GM18507 (cell line): ENCODE data around the gene BICRA.
"Not testable (repeated sequence)": the region's sequence is repeated elsewhere in the genome, so short reads cannot be mapped to it uniquely, and the experiment has no call there.

ENCODE experiments used
- DNase-seq: peaks from one replicate; pipeline ENCODE4 v3.0.0; 2011; ENCODE audit warnings: low read depth; ENCODE audit not compliant: insufficient read length; ENCODE audit errors: extremely low spot score
- FAIRE-seq: peaks from 2 replicates; lab custom pipeline; 2011; peaks lifted over from hg19 to GRCh38; lab: Jason Lieb, UNC

Gene BICRA

GRCh38 chr19:47729468-47729798, 120.5 kb downstream of the BICRA start:
- DNase-seq: no peak

GRCh38 chr19:47729799-47730520, 121.0 kb downstream of the BICRA start:
- DNase-seq (no peak), FAIRE-seq (no peak)

More at GRCh38 chr19:47729468-47729798, 120.5 kb downstream of the BICRA start:
- FAIRE-seq: no peak

- FAIRE-seq (no peak), DNase-seq (no peak)
These were observed 121.6 kb downstream of the BICRA start for GRCh38 chr19:47730521-47730889.

- DNase-seq: no peak
- FAIRE-seq: no peak
These were observed 122.0 kb downstream of the BICRA start for GRCh38 chr19:47730910-47731309.

- DNase-seq (no peak), FAIRE-seq (no peak)
These were observed 126.2 kb downstream of the BICRA start for GRCh38 chr19:47735131-47735530.

- no peak for DNase-seq
- FAIRE-seq: no peak
These were observed 132.1 kb downstream of the BICRA start for GRCh38 chr19:47740866-47741519.

- FAIRE-seq: no peak
- no peak for DNase-seq
These were observed 132.7 kb downstream of the BICRA start for GRCh38 chr19:47741544-47742140.

GRCh38 chr19:47742634-47743033, 133.7 kb downstream of the BICRA start:
- FAIRE-seq (no peak), DNase-seq (no peak)

- FAIRE-seq (peak; percentile 93), DNase-seq (peak; percentile 90)
These were observed 136.3 kb downstream of the BICRA start, which contains the start of gene NOP53 for GRCh38 chr19:47745010-47745901. Gene NOP53 (plus strand): TSS chr19:47745546. CDS start chr19:47745560, 14 bp downstream.

GRCh38 chr19:47746129-47746528, 137.2 kb downstream of the BICRA start:
- FAIRE-seq, DNase-seq: not testable (repeated sequence)

- no peak for FAIRE-seq
These were observed 140.4 kb downstream of the BICRA start for GRCh38 chr19:47749326-47749725.

GRCh38 chr19:47750752-47751151, 141.8 kb downstream of the BICRA start:
- FAIRE-seq: no peak
- DNase-seq: no peak

More at GRCh38 chr19:47749326-47749725, 140.4 kb downstream of the BICRA start:
- DNase-seq: no peak

- DNase-seq: no peak
- FAIRE-seq: no peak
These were observed 143.7 kb downstream of the BICRA start for GRCh38 chr19:47752440-47753211.
